HepG2 (cell line): ENCODE data around the gene SIDT1.

Source experiments
- CBX1 ChIP-seq: IDR thresholded peaks from one replicate; pipeline ENCODE4 v1.6.1; 2016; ENCODE audit warnings: antibody characterized with exemption, low read depth
- EZH2 ChIP-seq: conservative IDR thresholded peaks from 2 replicates; pipeline ENCODE4 v1.6.1; 2012; ENCODE audit warnings: mild to moderate bottlenecking, low read depth, low read length, moderate library complexity
- NBN ChIP-seq: fragments of 450-650 bp; conservative IDR thresholded peaks from 2 replicates; pipeline ENCODE4 v1.6.1; 2017
- POLR2A ChIP-seq, 2 experiments: IDR thresholded peaks; 2 replicates each; pipeline ENCODE4 v1.6.1; 2011; ENCODE audit warnings: low read depth in 2 of 2, low read length in 2 of 2, mild to moderate bottlenecking in 1 of 2, moderate library complexity in 1 of 2; ENCODE audit not compliant: insufficient read depth in 1 of 2
- TEAD2 ChIP-seq: sonication (generic); formaldehyde crosslinking; IDR thresholded peaks from 2 replicates; pipeline ENCODE4 v1.9.0; 2021; ENCODE audit warnings: missing genetic modification reagents
- ZBTB2 ChIP-seq: sonication (generic); formaldehyde crosslinking; IDR thresholded peaks from 2 replicates; pipeline ENCODE4 v1.8.0; 2022; ENCODE audit warnings: low read depth, missing genetic modification reagents

- TF ChIP-seq EZH2 (no peak), CBX1 (no peak), NBN (no peak), ZBTB2 (CRISPR knock-in tag) (no peak), TEAD2 (CRISPR knock-in tag) (no peak), POLR2A (IDR thresholded peaks at IDR 0.05; ENCODE audit: insufficient read depth in 1 of 2, low read depth in 2 of 2, low read length in 2 of 2) (no peak)
These were observed 2.0 kb downstream of the SIDT1 start for GRCh38 chr3:113534365-113534764.
